ENCODE measurements around the gene PTPRU. TPM values are rescaled to one million over a fixed set of nuclear protein-coding genes. Genes with fewer than 3 reads are reported as not detected.

The PTPRU gene
- total RNA-seq, 1 experiment from 2014 or later, result 6.8 TPM

- TF ChIP-seq CTCF (conservative IDR thresholded peaks at IDR 0.05; ENCODE audit: low read depth, low read length) (no peak), EZH2 (IDR thresholded peaks at IDR 0.05; ENCODE audit: borderline replicate concordance, low read depth, low read length, poor library complexity, severe bottlenecking) (no peak)
- ChIA-PET POLR2A (ENCODE audit: low non-redundant PET) (no interaction called here), CTCF (no interaction called here)
- no peak overlapping the region for H3K27ac ChIP-seq (ENCODE audit: low read depth, low read length, poor library complexity, severe bottlenecking)
- no peaks in the 10 kb centered on the region for H3K36me3 ChIP-seq (ENCODE audit: insufficient read depth, low read length, poor library complexity, severe bottlenecking)
- peaks cover 6% of the 10 kb centered on the region for H3K27me3 ChIP-seq (replicated peaks; ENCODE audit: insufficient read depth, low read depth, low read length, poor library complexity)
- H3K4me1 ChIP-seq (ENCODE audit: insufficient read depth, low read length, poor library complexity, severe bottlenecking), result peaks cover 12% of the 10 kb centered on the region
- intact Hi-C loops (cut with micrococcal nuclease; ENCODE audit: unreplicated experiment), result loop anchor here (10.0 kb wide), 1 partner anchor 454 kb away; no protein-coding TSS in a partner anchor
- no peaks in the 10 kb centered on the region for H3K9me3 ChIP-seq (ENCODE audit: low read depth, low read length, poor library complexity, severe bottlenecking)
- H3K4me3 ChIP-seq (ENCODE audit: low read depth, low read length, poor library complexity, severe bottlenecking), result no peak overlapping the region
- BruUV-seq (replicated peaks), result no TSS peak
- no peak for DNase-seq (ENCODE audit: low spot score)
These were observed 4.7 kb downstream of the PTPRU start for GRCh38 chr1:29240986-29241385.

GRCh38 chr1:29243023-29243870 lies 6.9 kb downstream of the PTPRU start:
- peaks cover 6% of the 10 kb centered on the region for H3K4me1 ChIP-seq (ENCODE audit: insufficient read depth, low read length, poor library complexity, severe bottlenecking)
- TF ChIP-seq CTCF (conservative IDR thresholded peaks at IDR 0.05; ENCODE audit: low read depth, low read length) (no peak), EZH2 (IDR thresholded peaks at IDR 0.05; ENCODE audit: borderline replicate concordance, low read depth, low read length, poor library complexity, severe bottlenecking) (no peak)
- H3K4me3 ChIP-seq (ENCODE audit: low read depth, low read length, poor library complexity, severe bottlenecking), result no peak overlapping the region
- intact Hi-C loops (cut with micrococcal nuclease; ENCODE audit: unreplicated experiment), result loop anchor here (10.0 kb wide), 1 partner anchor 452 kb away; no protein-coding TSS in a partner anchor
- no peaks in the 10 kb centered on the region for H3K36me3 ChIP-seq (ENCODE audit: insufficient read depth, low read length, poor library complexity, severe bottlenecking)
- BruUV-seq (replicated peaks), result no TSS peak
- CTCF ChIA-PET, result interaction anchor here (0.6 kb wide), 1 partner anchor 24 kb away, joined by 3 read pairs; no protein-coding TSS in a partner anchor
- no peak for DNase-seq (ENCODE audit: low spot score)
- H3K9me3 ChIP-seq (ENCODE audit: low read depth, low read length, poor library complexity, severe bottlenecking), result no peaks in the 10 kb centered on the region
- no peaks in the 10 kb centered on the region for H3K27me3 ChIP-seq (replicated peaks; ENCODE audit: insufficient read depth, low read depth, low read length, poor library complexity)
- POLR2A ChIA-PET (ENCODE audit: low non-redundant PET), result no interaction called here
- H3K27ac ChIP-seq (ENCODE audit: low read depth, low read length, poor library complexity, severe bottlenecking), result no peak overlapping the region

GRCh38 chr1:29243871-29244200 lies 7.5 kb downstream of the PTPRU start:
- CTCF ChIA-PET, result no interaction called here
- H3K4me1 ChIP-seq (ENCODE audit: insufficient read depth, low read length, poor library complexity, severe bottlenecking), result peaks cover 1% of the 10 kb centered on the region

More at GRCh38 chr1:29243871-29244200, 7.5 kb downstream of the PTPRU start:
- no peak for TF ChIP-seq EZH2 (IDR thresholded peaks at IDR 0.05; ENCODE audit: borderline replicate concordance, low read depth, low read length, poor library complexity, severe bottlenecking)
- no peak for TF ChIP-seq CTCF (conservative IDR thresholded peaks at IDR 0.05; ENCODE audit: low read depth, low read length)
- no peak for DNase-seq (ENCODE audit: low spot score)
- no TSS peak for BruUV-seq (replicated peaks)
- Histone ChIP-seq H3K9me3 (ENCODE audit: low read depth, low read length, poor library complexity, severe bottlenecking) (no peaks in the 10 kb centered on the region), H3K4me3 (ENCODE audit: low read depth, low read length, poor library complexity, severe bottlenecking) (no peak overlapping the region), H3K36me3 (ENCODE audit: insufficient read depth, low read length, poor library complexity, severe bottlenecking) (no peaks in the 10 kb centered on the region), H3K27ac (ENCODE audit: low read depth, low read length, poor library complexity, severe bottlenecking) (no peak overlapping the region), H3K27me3 (replicated peaks; ENCODE audit: insufficient read depth, low read depth, low read length, poor library complexity) (no peaks in the 10 kb centered on the region)
- intact Hi-C loops (cut with micrococcal nuclease; ENCODE audit: unreplicated experiment), result loop anchor here (10.0 kb wide), 1 partner anchor 451 kb away; no protein-coding TSS in a partner anchor
- POLR2A ChIA-PET (ENCODE audit: low non-redundant PET), result interaction anchor here (0.6 kb wide), 1 partner anchor 1179 kb away, joined by 3 read pairs; no protein-coding TSS in a partner anchor

Data from A673 (cell line).